Cardiac muscle cell (in vitro differentiated cells and primary cell): ENCODE measurements around the gene CTBP2. TPM values are rescaled to one million over a fixed set of nuclear protein-coding genes. Genes with fewer than 3 reads are reported as not detected.

Source experiments
- DNase-seq, 2 donors: peaks; one replicate each; pipeline versions ENCODE4 v3.0.0 to v3.0.0-alpha.2; 2010 to 2017; ENCODE audit warnings: low read depth in 1 of 2, low spot score in 1 of 2
- H3K27ac ChIP-seq: fragments of 200-600 bp; sonication (generic); 2 replicates; pipeline ENCODE4 v1.5.1; 2016
- H3K27me3 ChIP-seq: fragments of 200-600 bp; sonication (generic); 2 replicates; pipeline ENCODE4 v1.6.0; 2016; ENCODE audit warnings: control low read depth
- H3K36me3 ChIP-seq: fragments of 200-600 bp; sonication (generic); 2 replicates; pipeline ENCODE4 v1.5.1; 2016; ENCODE audit warnings: control low read depth
- H3K4me1 ChIP-seq: fragments of 200-600 bp; sonication (generic); 2 replicates; pipeline ENCODE4 v1.8.1; 2017; ENCODE audit warnings: low read depth, mild to moderate bottlenecking, mixed run types
- H3K4me3 ChIP-seq: fragments of 200-600 bp; sonication (generic); 2 replicates; pipeline ENCODE4 v1.5.1; 2016; ENCODE audit warnings: mild to moderate bottlenecking
- H3K9me3 ChIP-seq: fragments of 200-600 bp; sonication (generic); 2 replicates; pipeline ENCODE4 v1.5.1; 2017; ENCODE audit warnings: low read depth, mild to moderate bottlenecking, control low read depth
- CTCF ChIP-seq: IDR thresholded peaks from 2 replicates; pipeline ENCODE4 v1.5.1; 2012; ENCODE audit warnings: low read depth, mild to moderate bottlenecking, low read length
- polyA plus RNA-seq: library from polyadenylated mRNA; unstranded; fragments of >200 nt; fragmentation: Nextera tagmentation; extraction: Ambion mirVana; gene quantifications from 2 replicates; pipeline ENCODE4 v1.2.1, GENCODE V29; 2016
- total RNA-seq: library from RNA; depleted of rRNA; stranded (reverse); fragments of >200 nt; gene quantifications from 2 replicates; pipeline ENCODE4 v1.2.3, GENCODE V29; 2016

Gene CTBP2
- total and polyA plus RNA-seq, 2 experiments from 2014 or later, result 67.4 to 74.5 TPM

GRCh38 chr10:125034675-125035074, 125.7 kb downstream of the CTBP2 start:
- no peaks in the 10 kb centered on the region for H3K9me3 ChIP-seq
- no peak overlapping the region for H3K27ac ChIP-seq
- H3K4me1 ChIP-seq, result peaks cover 6% of the 10 kb centered on the region
- H3K27me3 ChIP-seq, result no peaks in the 10 kb centered on the region
- H3K4me3 ChIP-seq, result no peak overlapping the region
- H3K36me3 ChIP-seq, result peaks cover 4% of the 10 kb centered on the region
- DNase-seq, result no peak
- no peak for TF ChIP-seq CTCF

DNA sequence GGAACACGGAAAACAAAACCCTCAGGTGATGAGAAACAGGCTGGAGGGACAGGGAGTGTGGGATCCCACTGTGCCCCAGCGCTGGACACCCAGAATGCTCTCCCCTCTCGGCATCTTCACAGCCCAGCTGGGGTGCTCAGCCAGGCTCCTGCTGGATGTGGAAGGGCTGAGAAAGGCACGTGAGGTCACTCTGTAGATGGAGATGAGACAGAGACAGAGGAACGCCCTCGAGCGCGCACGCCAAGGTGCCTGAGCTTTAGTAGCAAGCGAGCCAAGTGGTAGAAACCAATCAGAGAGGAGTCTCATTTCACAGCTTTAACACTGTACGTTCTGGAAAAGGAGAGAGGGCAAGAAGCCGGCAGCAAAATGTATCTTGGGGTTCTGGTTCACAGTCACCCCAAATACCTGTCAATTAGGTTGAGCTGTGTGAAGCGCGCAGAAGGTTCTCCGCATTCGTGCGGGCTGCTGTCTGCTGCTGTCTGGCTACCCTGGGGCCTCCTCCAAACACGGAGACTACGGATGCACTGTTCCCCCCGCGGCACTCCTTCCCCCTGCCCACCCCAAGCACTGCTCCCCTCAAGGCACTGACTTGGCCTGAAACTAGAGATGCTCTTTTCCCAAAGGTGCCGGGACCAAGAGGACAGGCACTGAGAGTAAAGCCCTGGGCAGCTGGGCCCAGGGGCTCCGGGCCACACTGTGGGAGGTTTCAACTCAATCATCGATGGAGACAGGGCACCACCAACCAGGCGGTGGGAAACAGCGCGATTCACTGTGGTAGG, 127.0 kb downstream of the CTBP2 start:
- H3K27ac ChIP-seq, result no peak overlapping the region
- H3K4me3 ChIP-seq, result no peak overlapping the region
- peaks cover 4% of the 10 kb centered on the region for H3K36me3 ChIP-seq
- H3K9me3 ChIP-seq, result no peaks in the 10 kb centered on the region
- H3K4me1 ChIP-seq, result no peaks in the 10 kb centered on the region
- no peak for TF ChIP-seq CTCF
- H3K27me3 ChIP-seq, result no peaks in the 10 kb centered on the region
- no peak for DNase-seq

DNA sequence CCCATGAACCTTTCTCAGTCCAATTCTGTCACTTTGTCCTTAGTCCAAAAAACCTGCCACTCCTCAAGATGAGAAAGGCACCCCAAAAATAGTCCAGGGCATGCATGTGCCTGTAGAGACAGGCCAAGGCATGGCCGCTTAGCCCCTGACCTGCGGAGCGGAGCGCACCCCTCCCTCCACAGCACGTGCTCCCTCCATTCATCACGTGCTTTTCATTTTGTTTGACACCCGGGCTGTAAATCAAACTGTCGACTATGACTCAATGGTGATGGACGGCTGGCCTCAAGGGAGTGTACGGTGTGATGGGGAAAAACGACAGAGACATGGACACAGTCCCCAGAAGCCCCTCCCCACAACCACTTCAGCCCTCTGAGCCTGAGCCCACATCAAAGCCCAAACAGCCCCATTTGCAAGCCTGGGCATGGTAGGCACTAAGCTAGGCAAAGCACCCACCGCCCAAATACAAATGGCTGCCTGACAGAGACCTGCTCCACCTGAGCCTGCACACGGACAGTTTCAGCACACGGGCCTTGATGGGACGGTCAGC, 127.8 kb downstream of the CTBP2 start:
- H3K4me3 ChIP-seq, result no peak overlapping the region
- H3K36me3 ChIP-seq, result peaks cover 4% of the 10 kb centered on the region
- no peak for TF ChIP-seq CTCF
- no peaks in the 10 kb centered on the region for H3K4me1 ChIP-seq
- H3K27ac ChIP-seq, result no peak overlapping the region
- H3K9me3 ChIP-seq, result no peaks in the 10 kb centered on the region
- DNase-seq, result no peak
- H3K27me3 ChIP-seq, result no peaks in the 10 kb centered on the region

GRCh38 chr10:125030567-125031197, 129.7 kb downstream of the CTBP2 start:
- no peaks in the 10 kb centered on the region for H3K4me1 ChIP-seq
- no peaks in the 10 kb centered on the region for H3K36me3 ChIP-seq
- no peak for DNase-seq
- no peak overlapping the region for H3K4me3 ChIP-seq
- no peak for TF ChIP-seq CTCF
- no peaks in the 10 kb centered on the region for H3K9me3 ChIP-seq
- H3K27ac ChIP-seq, result no peak overlapping the region
- H3K27me3 ChIP-seq, result no peaks in the 10 kb centered on the region

DNA sequence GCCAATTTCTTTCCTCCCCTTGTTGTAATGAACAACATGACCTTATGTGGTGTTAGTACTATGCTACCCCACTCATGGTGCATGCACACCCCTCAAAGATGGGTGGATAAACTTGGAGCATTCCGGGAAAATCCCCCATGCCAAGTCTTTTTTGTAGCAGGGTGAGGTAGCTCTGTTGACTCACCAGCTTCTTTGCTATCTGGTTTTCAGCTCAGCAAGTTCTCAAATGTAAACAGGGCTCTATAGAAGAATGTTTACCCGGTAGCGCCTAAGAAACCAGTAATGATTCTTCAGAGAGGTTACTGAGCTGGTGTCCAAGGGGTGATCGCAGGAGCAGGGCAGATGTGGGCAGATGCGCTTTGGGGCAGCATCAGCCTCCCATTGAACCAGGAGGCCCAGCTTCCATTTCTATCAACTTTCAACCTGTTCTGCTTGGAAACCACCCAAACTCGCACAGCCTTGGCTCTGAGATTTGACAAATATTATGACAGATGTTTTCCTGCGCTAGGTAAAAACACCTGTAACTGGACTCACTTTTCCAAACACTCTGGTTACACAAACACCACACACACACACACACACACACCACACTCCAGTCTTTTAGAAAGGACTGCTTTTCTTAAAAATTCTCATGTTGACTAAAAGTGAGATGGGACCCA, 130.7 kb downstream of the CTBP2 start:
- H3K27me3 ChIP-seq, result no peaks in the 10 kb centered on the region
- no peak for DNase-seq
- H3K36me3 ChIP-seq, result no peaks in the 10 kb centered on the region
- H3K9me3 ChIP-seq, result no peaks in the 10 kb centered on the region
- H3K27ac ChIP-seq, result no peak overlapping the region
- H3K4me3 ChIP-seq, result no peak overlapping the region
- no peak for TF ChIP-seq CTCF
- peaks cover 3% of the 10 kb centered on the region for H3K4me1 ChIP-seq
